ENCODE results near the gene SIVA1.

Gene SIVA1

GRCh38 chr14:104751539-104752422 lies 1.2 kb upstream of the SIVA1 start:
- no peak for DNase-seq

DNA sequence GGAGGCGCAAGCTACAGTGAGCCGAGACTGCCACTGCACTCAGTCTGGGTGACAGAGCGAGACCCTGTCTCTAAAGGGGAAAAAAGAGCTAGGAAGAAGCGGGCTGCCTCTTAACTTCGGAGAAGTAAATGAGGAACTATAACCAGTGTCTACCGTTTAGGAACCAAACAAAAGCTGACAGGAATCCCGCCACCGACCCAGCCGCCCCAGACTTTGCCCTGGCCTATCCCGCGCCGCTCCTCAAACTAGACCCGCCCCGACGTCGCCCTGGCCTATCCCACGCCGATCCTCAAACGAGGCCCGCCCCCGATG lies 568 bp upstream of the SIVA1 start:
- no peak for DNase-seq

DNA sequence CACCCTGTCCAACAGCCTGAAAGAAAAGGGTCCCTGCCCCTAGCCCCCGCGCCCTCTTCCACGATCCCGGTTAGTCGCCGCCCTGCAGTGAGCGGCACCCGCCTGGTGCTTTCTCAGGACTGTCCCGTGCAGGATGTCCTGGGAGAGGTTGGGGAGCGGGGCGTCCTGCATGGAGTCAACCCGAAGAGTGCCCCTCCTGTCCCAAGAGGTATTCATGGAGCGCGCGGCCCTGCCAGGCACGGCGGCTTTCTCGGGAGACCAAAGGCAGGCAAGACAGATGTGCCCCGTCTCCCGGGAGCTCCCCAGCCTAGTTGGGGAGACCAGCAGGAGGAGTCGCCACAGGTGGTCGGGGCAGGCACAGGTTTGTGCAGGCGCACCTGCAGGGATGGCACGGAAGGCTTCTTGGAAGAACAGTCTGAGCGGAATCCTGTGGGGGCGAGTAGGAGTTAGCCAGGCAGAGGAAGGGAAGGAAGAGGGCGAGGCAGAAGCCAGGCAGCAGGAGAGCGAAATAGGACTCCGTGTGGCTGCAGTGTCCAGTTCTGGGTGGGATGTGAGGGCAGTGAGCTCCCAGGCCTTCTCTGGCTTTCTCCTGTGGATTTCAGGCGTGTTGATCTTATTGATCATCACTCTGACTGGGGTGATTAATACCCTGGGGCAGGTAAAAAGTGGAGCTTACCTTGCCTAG lies 723 bp downstream of the SIVA1 start:
- no peak for DNase-seq

DNA sequence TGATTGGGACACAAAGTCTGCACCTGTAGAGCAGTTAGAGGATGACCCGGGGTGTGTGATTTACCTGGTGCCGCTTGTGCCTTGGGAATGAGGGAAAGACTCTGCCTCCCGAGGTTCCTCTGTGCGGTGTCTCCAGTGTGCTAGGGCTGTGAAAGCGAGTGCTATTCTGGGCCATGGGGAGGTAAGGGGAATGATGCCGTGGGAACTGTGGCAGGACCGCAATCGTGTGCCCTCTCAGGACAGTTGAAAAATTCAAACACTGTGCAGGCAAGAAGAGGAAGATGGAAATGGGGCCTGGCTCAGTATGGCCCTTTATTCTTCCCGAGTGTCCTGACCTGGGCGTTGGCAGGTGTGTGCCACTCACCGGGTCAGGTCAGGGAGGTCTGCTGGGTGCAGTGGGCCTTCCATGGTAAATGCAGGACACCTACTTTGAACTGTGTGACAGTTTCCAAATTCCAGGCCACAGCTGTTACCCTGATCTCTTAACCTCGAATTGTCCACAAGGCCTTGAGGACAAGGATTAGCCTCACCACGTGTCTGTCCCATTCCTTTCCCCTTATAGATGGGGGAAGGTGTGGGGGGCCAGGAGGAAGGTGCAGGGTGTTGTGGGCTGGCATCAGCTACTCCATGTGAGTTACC lies 1.4 kb downstream of the SIVA1 start:
- DNase-seq: no peak

DNA sequence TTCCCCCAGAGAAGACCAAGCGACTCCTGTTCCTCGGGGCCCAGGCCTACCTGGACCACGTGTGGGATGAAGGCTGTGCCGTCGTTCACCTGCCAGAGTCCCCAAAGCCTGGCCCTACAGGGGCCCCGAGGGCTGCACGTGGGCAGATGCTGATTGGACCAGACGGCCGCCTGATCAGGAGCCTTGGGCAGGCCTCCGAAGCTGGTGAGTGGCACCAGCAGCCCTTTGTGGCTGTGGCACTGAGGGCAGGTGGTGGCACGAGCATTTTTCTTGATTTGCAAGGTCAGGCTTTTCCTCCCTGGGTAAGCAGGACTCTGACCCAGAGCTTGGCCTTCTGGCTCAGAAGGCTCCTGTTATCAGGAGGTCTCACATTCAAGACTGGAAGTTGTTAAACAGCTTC lies 2.7 kb downstream of the SIVA1 start:
- no peak for DNase-seq

- DNase-seq: no peak
Observed at GRCh38 chr14:104756477-104757237, 3.7 kb downstream of the SIVA1 start.

DNA sequence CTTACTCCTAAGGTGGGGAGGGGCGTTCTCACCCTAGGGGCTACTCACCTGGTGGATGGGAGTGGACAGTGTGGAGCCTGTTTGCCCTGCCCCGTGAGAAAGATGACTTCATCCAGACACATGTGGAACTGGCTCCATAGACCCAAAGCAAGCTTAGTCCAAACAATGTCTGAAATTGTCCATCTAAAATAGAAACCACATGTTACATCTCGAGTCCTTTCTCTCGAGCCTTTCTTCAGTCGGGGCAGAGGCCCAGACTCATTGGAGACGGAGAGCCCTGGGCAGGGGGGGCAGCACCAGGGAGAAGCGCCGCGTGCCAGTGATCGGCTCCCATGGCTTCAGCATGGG lies 4.3 kb downstream of the SIVA1 start:
- DNase-seq: no peak

DNA sequence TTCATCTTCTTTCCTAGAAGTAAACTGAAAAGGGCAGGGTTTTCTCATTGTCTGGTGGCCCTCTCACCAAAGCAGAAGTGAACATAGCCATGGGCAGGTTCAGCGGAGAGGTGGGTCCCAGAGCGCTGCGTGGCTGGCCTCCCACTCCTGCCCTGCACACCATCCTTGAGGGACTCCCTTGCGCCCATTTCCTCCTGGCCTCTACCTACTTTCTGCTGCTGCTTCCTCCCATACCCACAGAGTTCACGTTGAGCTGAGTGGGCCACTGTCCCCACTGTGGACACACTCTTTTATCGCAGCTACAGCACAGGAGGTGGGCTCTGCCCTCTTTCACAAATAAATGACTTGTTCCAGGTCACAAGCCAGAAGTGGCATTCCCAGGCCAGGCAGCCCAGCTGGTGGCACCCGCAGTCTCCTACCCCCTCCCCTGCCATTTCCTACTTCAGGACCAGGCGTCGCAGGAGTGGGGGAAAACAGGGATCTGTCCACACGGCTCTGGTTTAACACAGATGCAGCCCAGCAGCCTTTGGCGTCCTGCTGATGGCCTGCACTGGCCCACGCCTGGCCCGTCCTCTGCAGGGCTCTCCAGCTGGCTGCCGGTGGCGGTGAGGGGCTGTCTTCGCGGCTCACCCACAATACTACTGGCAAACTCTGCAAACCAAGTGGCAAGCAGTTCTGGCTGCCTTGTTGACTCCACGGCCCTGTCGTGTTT lies 4.9 kb downstream of the SIVA1 start:
- DNase-seq: no peak

DNA sequence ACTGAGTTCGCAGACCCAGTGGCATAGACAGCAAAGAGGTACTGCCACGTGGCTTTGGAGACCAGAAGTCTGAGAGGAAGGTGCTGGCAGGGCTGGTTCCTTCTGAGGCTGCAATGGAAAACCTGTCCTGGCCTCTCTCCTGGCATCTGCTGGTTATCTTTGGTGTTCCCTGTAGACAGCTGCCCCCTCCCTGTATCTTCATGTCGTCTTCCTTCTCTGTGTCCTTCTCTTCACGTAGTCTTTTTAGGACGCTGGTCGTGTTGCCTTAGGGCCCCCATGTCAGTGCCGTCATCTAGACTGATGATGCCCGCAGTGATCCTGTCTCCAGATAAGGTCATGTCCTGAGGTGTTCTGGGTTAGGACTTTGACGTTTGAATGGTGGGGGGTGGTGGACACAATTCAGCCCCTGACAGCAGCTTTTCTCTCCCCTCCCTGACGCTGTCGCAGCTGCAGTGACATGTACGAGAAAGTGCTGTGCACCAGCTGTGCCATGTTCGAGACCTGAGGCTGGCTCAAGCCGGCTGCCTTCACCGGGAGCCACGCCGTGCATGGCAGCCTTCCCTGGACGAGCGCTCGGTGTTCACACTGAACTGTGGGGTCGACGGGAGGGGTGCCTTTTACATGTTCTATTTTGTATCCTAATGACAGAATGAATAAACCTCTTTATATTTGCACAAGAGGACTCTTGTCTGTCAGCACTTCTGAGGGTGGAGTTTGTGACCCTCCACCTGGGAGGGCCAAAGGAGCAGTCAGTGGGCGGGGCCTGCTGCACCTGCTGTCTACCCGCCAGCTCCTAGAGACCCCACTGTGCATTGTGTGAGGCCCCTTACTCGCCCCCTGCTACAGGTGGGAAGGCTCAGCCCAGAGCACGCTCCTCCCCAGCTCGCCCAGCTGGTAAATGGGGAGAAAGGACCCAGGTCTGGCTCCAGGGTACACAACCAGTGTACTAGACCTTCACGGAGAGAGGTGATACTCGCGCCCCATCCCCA lies 6.3 kb downstream of the SIVA1 start:
- no peak for DNase-seq

GRCh38 chr14:104765517-104765916 lies 12.6 kb downstream of the SIVA1 start:
- DNase-seq: no peak

DNA sequence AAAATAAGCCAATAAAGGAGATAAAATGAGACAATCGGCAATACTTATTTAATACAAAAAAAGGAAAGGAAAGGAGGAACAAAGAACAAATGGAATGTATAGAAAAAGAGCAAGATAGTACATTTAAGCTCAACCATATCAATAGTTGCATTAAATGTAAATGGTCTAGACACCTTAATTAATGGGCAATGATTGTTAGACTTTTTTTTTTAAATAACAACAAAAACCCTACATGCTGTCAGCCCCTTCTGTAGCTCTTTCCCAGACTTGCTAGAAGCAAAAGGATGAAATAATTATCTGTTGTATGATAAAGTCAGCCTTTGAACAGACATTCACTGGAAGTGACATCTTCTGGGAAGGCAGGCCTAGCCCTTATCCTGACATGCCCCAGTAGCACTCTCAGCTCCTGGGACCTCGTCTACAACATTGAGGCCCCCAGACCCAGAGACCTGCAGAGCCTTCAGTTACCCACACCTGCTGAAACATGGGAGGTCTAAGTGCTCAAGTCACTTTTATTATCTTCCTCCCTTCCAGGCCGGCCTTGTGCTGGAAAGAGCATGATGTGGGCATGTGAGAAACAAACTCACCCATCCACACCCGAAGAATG lies 13.4 kb downstream of the SIVA1 start:
- DNase-seq: no peak

DNA sequence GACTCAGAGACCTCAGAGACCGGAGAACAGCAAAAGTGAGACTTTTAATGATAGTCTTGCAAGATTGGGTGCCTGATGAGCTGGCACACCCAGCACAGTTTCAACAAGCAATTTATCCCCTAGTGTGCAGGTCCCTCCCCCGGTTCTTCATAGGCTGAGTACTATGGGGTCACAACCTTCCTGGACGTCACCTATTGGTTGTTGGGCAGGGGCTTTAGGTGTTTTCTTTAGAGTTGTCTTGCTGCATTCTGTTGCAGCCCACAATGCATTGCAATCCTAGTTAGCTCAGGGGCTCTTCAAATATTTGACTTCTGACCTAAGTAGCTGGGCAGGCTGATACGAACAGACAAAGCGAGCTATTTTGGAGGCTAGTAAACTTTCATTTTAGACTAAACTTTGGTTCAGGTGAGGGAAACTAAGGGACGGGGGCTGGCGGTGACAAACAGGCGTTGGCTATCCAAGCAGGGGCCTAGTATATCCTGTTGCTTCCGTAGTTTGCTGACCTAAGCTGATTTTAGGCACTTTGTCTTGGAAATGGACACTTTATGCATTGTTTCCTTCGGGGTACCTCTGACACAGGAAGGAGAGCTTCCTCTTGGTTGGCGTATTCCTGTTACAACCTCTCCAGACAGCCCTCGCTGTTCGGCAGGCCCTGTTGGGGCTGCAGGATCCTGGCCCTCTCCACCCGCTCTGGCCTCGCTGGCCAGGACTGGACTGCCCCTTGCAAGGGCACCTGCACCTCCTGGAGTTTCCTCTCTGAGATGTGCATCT lies 14.1 kb downstream of the SIVA1 start:
- DNase-seq: no peak

DNA sequence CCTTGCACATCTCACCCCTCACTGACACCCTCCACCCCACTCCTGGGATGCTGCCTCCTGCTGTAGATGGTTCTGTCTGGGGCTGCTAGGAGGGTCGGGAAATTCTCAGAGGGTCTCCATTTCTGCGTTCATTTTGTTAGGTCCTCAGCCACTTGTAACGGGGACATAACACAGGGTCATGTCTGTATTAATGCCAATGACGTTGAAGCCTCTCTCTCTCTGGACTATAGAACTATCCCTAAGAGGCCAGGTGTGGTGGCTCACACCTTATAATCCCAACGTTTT lies 14.6 kb downstream of the SIVA1 start:
- DNase-seq: no peak

DNA sequence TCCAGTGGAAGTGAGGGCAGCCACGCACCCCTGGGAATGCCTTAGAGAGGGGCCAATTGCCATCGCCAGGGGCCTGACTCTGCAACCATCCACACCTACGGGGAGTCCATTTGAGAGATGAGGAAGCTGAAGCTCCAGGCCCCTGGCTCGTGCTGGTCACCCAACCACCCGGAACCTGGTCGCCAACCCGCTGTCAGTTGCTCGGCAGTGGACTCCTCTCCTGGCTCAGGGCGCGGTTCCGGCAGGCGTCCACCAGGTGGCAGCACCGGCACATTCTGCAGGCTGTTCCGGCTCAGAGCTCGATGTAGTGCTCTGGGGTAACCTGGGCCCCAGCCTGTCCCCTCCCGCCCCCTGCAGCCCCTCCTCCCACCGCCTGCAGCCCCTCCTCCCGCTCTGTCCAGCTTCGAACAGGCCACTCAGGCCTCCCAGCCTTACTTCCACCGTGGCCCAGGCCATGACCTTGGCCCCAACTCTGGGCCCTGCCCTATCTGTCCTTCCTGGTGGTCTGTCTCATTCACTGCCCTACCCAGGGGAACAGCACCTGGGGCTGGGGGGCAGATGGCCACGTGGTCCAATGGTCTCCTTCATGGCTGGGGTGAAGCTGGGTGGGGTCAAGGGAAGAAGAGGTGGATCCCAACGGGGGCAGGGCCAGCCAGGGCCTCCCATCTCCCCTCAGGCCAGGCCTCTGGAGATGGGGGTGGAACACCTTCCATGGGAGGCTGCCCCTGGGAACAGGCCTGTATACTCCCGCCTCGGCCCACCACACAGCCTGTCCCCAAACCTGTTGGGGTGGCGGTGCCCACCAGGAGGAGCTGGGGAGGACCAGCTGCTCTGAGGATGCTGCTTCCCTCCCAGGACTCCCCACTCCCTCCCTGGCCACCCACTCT lies 15.7 kb downstream of the SIVA1 start:
- peak; percentile 97 for DNase-seq

DNA sequence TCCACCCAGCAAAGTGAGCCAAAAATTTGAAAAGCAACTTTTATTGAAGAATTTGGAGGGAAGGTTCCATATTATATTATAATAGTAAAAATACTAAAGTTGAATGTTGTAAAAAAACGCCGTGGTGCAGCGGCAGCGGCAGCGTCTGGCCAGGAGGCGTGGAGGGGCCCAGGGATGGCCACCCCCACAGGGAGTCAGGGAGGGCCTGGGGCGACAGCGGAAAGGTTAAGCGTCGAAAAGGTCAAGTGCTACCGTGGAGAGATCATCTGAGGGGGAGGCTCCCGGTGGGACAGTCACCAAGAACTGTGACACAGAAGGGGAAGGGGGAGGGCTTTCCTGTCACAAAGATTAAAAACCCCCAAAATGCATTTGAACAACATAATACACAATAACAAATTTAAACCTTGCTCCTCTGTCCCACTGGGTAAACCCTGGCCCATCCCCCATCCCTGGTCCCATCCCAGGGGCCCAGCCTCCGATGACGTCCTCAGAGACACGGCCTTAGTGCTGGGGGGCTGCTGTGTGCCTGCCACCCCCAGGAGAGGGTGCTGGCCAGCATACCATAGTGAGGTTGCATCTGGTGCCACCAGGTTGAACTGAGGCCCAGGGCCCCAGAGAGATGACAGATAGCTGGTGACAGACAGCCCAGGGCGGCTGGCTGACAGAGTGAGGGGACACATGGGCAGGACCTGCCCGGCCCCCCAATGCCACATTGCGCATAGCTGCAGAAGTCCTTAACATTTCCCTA lies 16.6 kb downstream of the SIVA1 start:
- no peak for DNase-seq

DNA sequence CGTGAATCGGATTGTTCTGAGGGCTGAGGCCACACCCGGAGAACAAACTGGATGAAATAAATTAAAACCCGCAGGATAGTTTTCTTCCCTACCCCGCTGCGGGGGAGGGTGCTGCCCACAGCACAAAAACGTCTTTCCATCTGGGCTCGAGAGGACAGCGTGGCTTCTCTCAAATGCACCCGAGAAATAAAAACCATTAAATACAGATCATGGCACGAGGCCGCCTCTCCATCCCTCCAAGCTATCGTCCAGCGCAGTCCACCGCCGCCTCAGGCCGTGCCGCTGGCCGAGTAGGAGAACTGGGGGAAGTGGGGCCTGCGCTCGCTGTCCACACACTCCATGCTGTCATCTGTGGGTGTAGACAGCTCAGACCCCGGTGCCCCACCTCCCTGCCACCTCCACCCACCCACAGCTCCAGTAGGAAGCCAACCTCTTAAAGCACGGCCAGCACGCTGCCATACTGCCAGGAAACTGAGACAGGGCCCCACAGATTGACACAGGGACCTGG lies 17.2 kb downstream of the SIVA1 start:
- DNase-seq: no peak

DNA sequence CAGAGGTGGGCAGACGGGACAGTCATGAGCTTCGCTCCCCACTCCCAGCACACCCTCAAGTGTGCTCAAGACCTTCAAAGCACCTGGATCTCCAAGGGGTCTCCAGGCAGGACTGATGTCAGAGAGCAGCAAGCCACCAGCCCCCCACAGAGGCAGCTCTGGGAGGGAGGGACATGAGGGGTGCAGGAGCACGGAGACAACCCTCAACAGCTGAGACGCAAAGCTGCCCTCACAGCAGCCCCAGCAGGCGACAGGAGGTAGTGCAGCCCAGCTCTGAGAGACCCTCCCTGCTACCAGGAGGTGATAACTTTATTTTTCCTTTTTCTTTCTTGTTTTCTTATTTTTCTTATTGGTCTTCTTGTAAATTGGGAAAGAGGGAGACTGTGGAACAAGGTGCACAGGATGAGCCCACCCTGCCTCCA lies 17.9 kb downstream of the SIVA1 start:
- DNase-seq: no peak

DNA sequence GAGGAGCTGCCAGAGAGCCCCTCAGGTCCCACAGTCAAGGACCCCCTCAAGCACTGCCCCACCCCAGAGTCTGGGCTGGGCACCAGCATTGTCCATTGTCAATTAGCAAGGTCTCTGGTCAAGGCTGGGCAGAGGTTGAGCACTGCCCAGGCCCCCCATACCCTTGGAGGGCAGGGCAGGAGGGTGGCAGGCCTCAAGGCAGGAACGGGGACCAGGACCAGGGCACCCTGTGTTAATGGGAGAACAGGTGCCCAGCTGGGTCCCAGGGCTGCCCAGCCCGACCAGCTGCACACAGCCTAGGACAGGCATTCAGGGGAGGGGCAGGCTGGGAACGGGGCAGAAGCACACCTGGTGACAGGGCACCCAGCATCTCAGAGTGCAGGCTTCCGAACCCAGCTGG lies 18.4 kb downstream of the SIVA1 start:
- no peak for DNase-seq
